Muscle layer of duodenum (tissue), 2 donors: ENCODE data around the gene CD274.
"Not testable (repeated sequence)": the region's sequence is repeated elsewhere in the genome, so short reads cannot be mapped to it uniquely, and the experiment has no call there.

Experiments used
- H3K27ac ChIP-seq: one replicate; pipeline ENCODE4 v1.7.0; 2013; ENCODE audit warnings: mild to moderate bottlenecking, low read length
- H3K27me3 ChIP-seq: one replicate; pipeline ENCODE4 v1.7.0; 2013; ENCODE audit warnings: low read depth, mild to moderate bottlenecking, control low read depth, low read length
- H3K36me3 ChIP-seq, 2 donors: one replicate each; pipeline ENCODE4 v1.7.0; 2013; ENCODE audit warnings: low read length in 2 of 2, control low read depth in 1 of 2, mild to moderate bottlenecking in 1 of 2; ENCODE audit not compliant: insufficient read depth in 2 of 2, control insufficient read depth in 1 of 2
- H3K4me1 ChIP-seq, 2 donors: one replicate each; pipeline ENCODE4 v1.7.0; 2013; ENCODE audit warnings: low read length in 2 of 2, mild to moderate bottlenecking in 2 of 2, control low read depth in 1 of 2, moderate library complexity in 1 of 2; ENCODE audit not compliant: insufficient read depth in 2 of 2, control insufficient read depth in 1 of 2
- H3K4me3 ChIP-seq, 2 donors: one replicate each; pipeline ENCODE4 v1.7.0; 2013; ENCODE audit warnings: low read length in 2 of 2, low read depth in 1 of 2, mild to moderate bottlenecking in 1 of 2
- H3K9me3 ChIP-seq, 2 donors: one replicate each; pipeline ENCODE4 v1.7.0; 2013; ENCODE audit warnings: low read length in 2 of 2, control low read depth in 1 of 2, mild to moderate bottlenecking in 1 of 2; ENCODE audit not compliant: control insufficient read depth in 1 of 2
- donor health status: healthy.

CD274 gene

GRCh38 chr9:5438301-5439162 lies 11.8 kb upstream of the CD274 start:
- no peaks in the 10 kb centered on the region for H3K27me3 ChIP-seq
- H3K27ac ChIP-seq: peak overlapping the region; percentile 97
- peaks cover 0 to 5% of the 10 kb centered on the region in 2 donors for H3K36me3 ChIP-seq
- peaks cover 0 to 16% of the 10 kb centered on the region in 2 donors for H3K4me1 ChIP-seq
- H3K9me3 ChIP-seq: no peaks in the 10 kb centered on the region
- peak overlapping the region; percentile 83 to 92 for H3K4me3 ChIP-seq

GRCh38 chr9:5440426-5440825 lies 9.9 kb upstream of the CD274 start:
- no peaks in the 10 kb centered on the region for H3K36me3 ChIP-seq
- no peak overlapping the region for H3K4me3 ChIP-seq
- H3K27ac ChIP-seq: no peak overlapping the region
- peaks cover 0 to 16% of the 10 kb centered on the region in 2 donors for H3K4me1 ChIP-seq
- no peaks in the 10 kb centered on the region for H3K9me3 ChIP-seq
- no peaks in the 10 kb centered on the region for H3K27me3 ChIP-seq

GRCh38 chr9:5441043-5441442 lies 9.3 kb upstream of the CD274 start:
- no peaks in the 10 kb centered on the region for H3K27me3 ChIP-seq
- peaks cover 0 to 16% of the 10 kb centered on the region in 2 donors for H3K4me1 ChIP-seq
- H3K27ac ChIP-seq: no peak overlapping the region
- no peak overlapping the region for H3K4me3 ChIP-seq
- H3K9me3 ChIP-seq: no peaks in the 10 kb centered on the region
- no peaks in the 10 kb centered on the region for H3K36me3 ChIP-seq

GRCh38 chr9:5442400-5443011 lies 7.8 kb upstream of the CD274 start:
- H3K4me3 ChIP-seq: no peak overlapping the region
- H3K4me1 ChIP-seq: peaks cover 0 to 9% of the 10 kb centered on the region in 2 donors
- no peaks in the 10 kb centered on the region for H3K27me3 ChIP-seq
- no peaks in the 10 kb centered on the region for H3K36me3 ChIP-seq
- H3K27ac ChIP-seq: no peak overlapping the region
- no peaks in the 10 kb centered on the region for H3K9me3 ChIP-seq

- Histone ChIP-seq H3K4me1 (peaks cover 0 to 1% of the 10 kb centered on the region in 2 donors), H3K9me3 (no peaks in the 10 kb centered on the region), H3K4me3 (no peak overlapping the region), H3K27ac (no peak overlapping the region), H3K36me3 (no peaks in the 10 kb centered on the region), H3K27me3 (no peaks in the 10 kb centered on the region)
These were observed 6.5 kb upstream of the CD274 start for GRCh38 chr9:5443850-5444249.

DNA sequence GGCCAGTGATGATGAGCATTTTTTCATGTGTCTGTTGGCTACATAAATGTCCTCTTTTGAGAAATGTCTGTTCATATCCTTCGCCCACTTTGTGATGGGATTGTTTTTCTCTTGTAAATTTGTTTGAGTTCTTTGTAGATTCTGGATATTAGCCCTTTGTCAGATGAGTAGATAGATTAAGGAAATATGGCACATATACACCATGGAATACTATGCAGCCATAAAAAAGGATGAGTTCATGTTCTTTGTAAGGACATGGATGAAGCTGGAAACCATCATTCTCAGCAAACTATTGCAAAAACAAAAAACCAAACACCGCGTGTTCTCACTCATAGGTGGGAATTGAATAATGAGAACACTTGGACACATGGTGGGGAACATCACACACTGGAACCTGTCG lies 5.2 kb upstream of the CD274 start:
- not testable (repeated sequence) for H3K4me1 ChIP-seq, H3K36me3 ChIP-seq, H3K4me3 ChIP-seq, H3K9me3 ChIP-seq, H3K27me3 ChIP-seq, H3K27ac ChIP-seq

- no peak overlapping the region for H3K27ac ChIP-seq
- H3K4me1 ChIP-seq: peaks cover 5 to 8% of the 10 kb centered on the region in 2 donors
- H3K9me3 ChIP-seq: no peaks in the 10 kb centered on the region
These were observed 4.5 kb upstream of the CD274 start for GRCh38 chr9:5445886-5446285.

GRCh38 chr9:5446451-5447236 lies 3.7 kb upstream of the CD274 start:
- H3K27me3 ChIP-seq: no peaks in the 10 kb centered on the region
- no peaks in the 10 kb centered on the region for H3K9me3 ChIP-seq
- H3K4me1 ChIP-seq: peaks cover 7 to 14% of the 10 kb centered on the region in 2 donors
- no peaks in the 10 kb centered on the region for H3K36me3 ChIP-seq
- no peak overlapping the region for H3K4me3 ChIP-seq
- H3K27ac ChIP-seq: no peak overlapping the region

More at GRCh38 chr9:5445886-5446285, 4.5 kb upstream of the CD274 start:
- Histone ChIP-seq H3K36me3 (no peaks in the 10 kb centered on the region), H3K27me3 (no peaks in the 10 kb centered on the region), H3K4me3 (no peak overlapping the region)

DNA sequence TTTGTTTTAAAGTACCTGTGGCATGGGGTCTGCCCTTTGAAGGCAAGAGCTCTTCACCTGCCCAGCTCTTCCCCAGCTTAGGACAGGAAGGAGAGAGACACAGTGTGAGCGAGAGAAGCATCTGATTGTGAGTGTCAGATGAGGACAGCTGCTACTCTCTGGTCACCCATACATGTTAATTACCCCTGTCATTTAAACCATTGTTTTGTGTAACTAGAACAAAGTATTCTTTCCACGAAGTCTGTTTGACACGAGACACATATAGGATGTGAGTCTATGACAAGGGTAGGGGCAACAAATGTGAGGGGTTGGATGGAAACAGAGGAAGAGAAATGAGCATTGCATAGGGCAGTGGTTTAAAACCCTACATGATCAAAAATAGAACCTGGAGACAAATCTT lies 3.0 kb upstream of the CD274 start:
- Histone ChIP-seq H3K4me1 (peaks cover 7 to 14% of the 10 kb centered on the region in 2 donors), H3K27ac (no peak overlapping the region), H3K36me3 (no peaks in the 10 kb centered on the region), H3K27me3 (no peaks in the 10 kb centered on the region), H3K9me3 (no peaks in the 10 kb centered on the region), H3K4me3 (no peak overlapping the region)

- Histone ChIP-seq H3K9me3 (no peaks in the 10 kb centered on the region), H3K4me3 (no peak overlapping the region), H3K4me1 (peaks cover 7 to 14% of the 10 kb centered on the region in 2 donors), H3K27me3 (no peaks in the 10 kb centered on the region), H3K27ac (no peak overlapping the region), H3K36me3 (no peaks in the 10 kb centered on the region)
These were observed 2.3 kb upstream of the CD274 start for GRCh38 chr9:5448016-5448415.
